ENCODE data around the gene NPL. TPM values are rescaled to one million over a fixed set of nuclear protein-coding genes. Genes with fewer than 3 reads are reported as not detected.

NPL gene
- total RNA-seq, 1 experiment from 2014 or later: 2.4 TPM

DNA sequence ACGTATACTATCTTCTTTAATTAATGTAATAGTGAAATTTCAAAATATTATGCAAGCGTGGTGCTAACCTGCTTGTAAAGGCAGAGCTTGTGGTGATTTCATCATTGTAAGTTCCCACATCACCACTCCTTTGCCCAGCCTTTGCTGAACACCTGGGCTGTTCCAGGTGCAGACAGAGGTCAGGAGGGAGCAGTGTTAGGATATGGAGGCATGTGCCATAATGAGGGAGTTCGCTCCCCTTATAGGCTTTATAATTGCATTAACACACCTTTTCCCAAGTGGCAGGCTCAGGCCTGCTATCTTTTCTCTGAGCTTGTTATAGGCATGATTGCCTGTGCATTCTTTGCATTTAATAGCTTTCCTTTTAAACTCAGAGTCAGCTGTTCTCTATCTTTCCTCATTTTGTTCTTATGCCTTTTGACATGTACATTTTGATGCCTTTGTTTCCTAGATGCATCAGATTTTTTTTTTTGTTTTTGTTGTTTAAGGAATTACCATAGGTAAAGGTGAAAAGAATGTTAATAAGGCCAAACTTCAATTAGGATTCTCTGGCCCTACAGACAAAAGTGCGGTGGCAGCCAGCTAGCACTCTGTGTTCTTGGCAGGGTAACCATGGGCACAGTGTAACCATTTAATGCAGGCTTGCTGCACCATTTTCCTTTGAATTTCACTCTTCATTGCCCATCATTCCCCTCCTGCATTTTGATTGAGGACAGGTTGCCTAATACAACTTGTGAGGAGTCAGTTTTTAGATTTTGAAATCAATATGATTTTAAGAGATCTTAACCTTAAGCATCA is 12.6 kb downstream of the NPL start:
- no peak overlapping the region for H2BK20ac ChIP-seq (ENCODE audit: low read depth, low read length, poor library complexity, severe bottlenecking)
- WGBS (ENCODE audit: extremely low coverage, insufficient read length, low lambda C conversion rate): no CpG with 5 or more reads among the region's 4 CpGs
- H3K36me3 Mint-ChIP-seq (ENCODE audit: insufficient read depth in 1 of 3, low read depth in 3 of 3): no peaks in the 10 kb centered on the region; a peak in 1 of 7 replicates

More for the DNA sequence above, 12.6 kb downstream of the NPL start:
- H3K56ac ChIP-seq (ENCODE audit: insufficient read length, low read depth, low read length): no peak overlapping the region
- no peak overlapping the region for H2BK15ac ChIP-seq (ENCODE audit: low read depth, low read length)
- H3K23ac ChIP-seq (ENCODE audit: insufficient read length, low read depth, low read length): no peak overlapping the region
- H2AK5ac ChIP-seq (ENCODE audit: insufficient read length, low read length): no peak overlapping the region
- no peak overlapping the region for H3K18ac ChIP-seq (ENCODE audit: insufficient read length, low read depth, low read length)
- DNase-seq: no peak
- H3K79me1 ChIP-seq (ENCODE audit: insufficient read depth, low read depth, low read length, poor library complexity, severe bottlenecking): no peaks in the 10 kb centered on the region
- peaks cover 2% of the 10 kb centered on the region; the same call in 1 of the 2 replicates for H3K4me1 ChIP-seq (ENCODE audit: insufficient read depth, low read length)
- no peak overlapping the region for H3K9ac ChIP-seq (ENCODE audit: extremely low read depth, insufficient read length, low read length)
- Mint-ChIP-seq H3K27me3 (ENCODE audit: low read depth) (no peaks in the 10 kb centered on the region; the same call in 1 of the 2 replicates), H3K4me1 (peaks cover 27 to 32% of the 10 kb centered on the region in 2 experiments), H3K4me3 (no peak overlapping the region), H3K9me3 (no peaks in the 10 kb centered on the region), H3K27ac (no peak overlapping the region; a peak in 1 of 7 replicates)
- no peak overlapping the region for H3K27ac ChIP-seq (ENCODE audit: insufficient read length, low read depth, low read length)
- H3K4me2 ChIP-seq (ENCODE audit: insufficient read depth, insufficient read length, low read length): no peak overlapping the region
- H2BK120ac ChIP-seq (ENCODE audit: low read depth, low read length, poor library complexity, severe bottlenecking): no peak overlapping the region
- TF ChIP-seq, protein P1, sequence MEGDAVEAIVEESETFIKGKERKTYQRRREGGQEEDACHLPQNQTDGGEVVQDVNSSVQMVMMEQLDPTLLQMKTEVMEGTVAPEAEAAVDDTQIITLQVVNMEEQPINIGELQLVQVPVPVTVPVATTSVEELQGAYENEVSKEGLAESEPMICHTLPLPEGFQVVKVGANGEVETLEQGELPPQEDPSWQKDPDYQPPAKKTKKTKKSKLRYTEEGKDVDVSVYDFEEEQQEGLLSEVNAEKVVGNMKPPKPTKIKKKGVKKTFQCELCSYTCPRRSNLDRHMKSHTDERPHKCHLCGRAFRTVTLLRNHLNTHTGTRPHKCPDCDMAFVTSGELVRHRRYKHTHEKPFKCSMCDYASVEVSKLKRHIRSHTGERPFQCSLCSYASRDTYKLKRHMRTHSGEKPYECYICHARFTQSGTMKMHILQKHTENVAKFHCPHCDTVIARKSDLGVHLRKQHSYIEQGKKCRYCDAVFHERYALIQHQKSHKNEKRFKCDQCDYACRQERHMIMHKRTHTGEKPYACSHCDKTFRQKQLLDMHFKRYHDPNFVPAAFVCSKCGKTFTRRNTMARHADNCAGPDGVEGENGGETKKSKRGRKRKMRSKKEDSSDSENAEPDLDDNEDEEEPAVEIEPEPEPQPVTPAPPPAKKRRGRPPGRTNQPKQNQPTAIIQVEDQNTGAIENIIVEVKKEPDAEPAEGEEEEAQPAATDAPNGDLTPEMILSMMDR (conservative IDR thresholded peaks at IDR 0.05): no peak
- no peak overlapping the region for H4K5ac ChIP-seq (ENCODE audit: insufficient read length, low read depth, low read length)
- no peak overlapping the region for H4K91ac ChIP-seq (ENCODE audit: insufficient read length, low read depth, low read length)
- H4K8ac ChIP-seq (replicated peaks; ENCODE audit: insufficient read length, low read depth, low read length): no peak overlapping the region
- no peaks in the 10 kb centered on the region for H4K20me1 ChIP-seq (ENCODE audit: control insufficient read depth, insufficient read depth, insufficient read length)
- H3K23me2 ChIP-seq (ENCODE audit: insufficient read length, low read depth, low read length, poor library complexity, severe bottlenecking): no peaks in the 10 kb centered on the region
- no peak overlapping the region for H2BK5ac ChIP-seq (ENCODE audit: insufficient read length, low read length)
- H3K27me3 ChIP-seq (ENCODE audit: insufficient read depth, low read length): no peaks in the 10 kb centered on the region
- no peak overlapping the region for H2BK12ac ChIP-seq (ENCODE audit: insufficient read length, low read depth, low read length)
- H3K14ac ChIP-seq (ENCODE audit: insufficient read depth, low read length): no peak overlapping the region
- H3K9me3 ChIP-seq (ENCODE audit: control insufficient read depth, low read depth, low read length): no peaks in the 10 kb centered on the region
- H3T11ph ChIP-seq (ENCODE audit: low read length): no peak overlapping the region
- no peak overlapping the region for H3K4ac ChIP-seq (ENCODE audit: low read depth, low read length)
- H2AFZ ChIP-seq (ENCODE audit: low read length): no peak overlapping the region
- H3K79me2 ChIP-seq (ENCODE audit: insufficient read depth, low read length): no peaks in the 10 kb centered on the region
